HG02798 (cell line): Measurements from ENCODE around the gene GDF9.
"Not testable (repeated sequence)": the region's sequence is repeated elsewhere in the genome, so short reads cannot be mapped to it uniquely, and the experiment has no call there.

Experiments
- ATAC-seq: cut with Tn5 transposase; IDR thresholded peaks from one replicate; pipeline ENCODE4 v1.9.1; 2021; ENCODE audit warnings: mild to moderate bottlenecking; ENCODE audit not compliant: unreplicated experiment, poor library complexity

Gene GDF9

GRCh38 chr5:132873119-132873929 is 7.1 kb upstream of the GDF9 start, which contains the start of gene LEAP2:
Gene LEAP2, plus strand, starts transcription at chr5:132873668. Its CDS starts 27 bp downstream, at chr5:132873695.
- no peak for ATAC-seq

- ATAC-seq: no peak
Measured at GRCh38 chr5:132872788-132873118, 6.5 kb upstream of the GDF9 start.

GRCh38 chr5:132871459-132872284 is 5.4 kb upstream of the GDF9 start:
- no peak for ATAC-seq

GRCh38 chr5:132870801-132871200 is 4.5 kb upstream of the GDF9 start:
- no peak for ATAC-seq

GRCh38 chr5:132868754-132869153 is 2.5 kb upstream of the GDF9 start:
- ATAC-seq: no peak

GRCh38 chr5:132867046-132867451 is 780 bp upstream of the GDF9 start:
- ATAC-seq: no peak

- peak; percentile 16 for ATAC-seq
Measured at GRCh38 chr5:132865668-132866341, 464 bp downstream of the GDF9 start.

- no peak for ATAC-seq
Measured at GRCh38 chr5:132860742-132861141, 5.5 kb downstream of the GDF9 start.

GRCh38 chr5:132859889-132860437 is 6.3 kb downstream of the GDF9 start:
- no peak for ATAC-seq

- no peak for ATAC-seq
Measured at GRCh38 chr5:132856011-132856410, 10.3 kb downstream of the GDF9 start.

GRCh38 chr5:132854992-132855391 is 11.3 kb downstream of the GDF9 start:
- ATAC-seq: not testable (repeated sequence)

GRCh38 chr5:132854301-132854700 is 12.0 kb downstream of the GDF9 start:
- ATAC-seq: no peak

- ATAC-seq: no peak
Measured at GRCh38 chr5:132853790-132854189, 12.5 kb downstream of the GDF9 start.

GRCh38 chr5:132853323-132853722 is 12.9 kb downstream of the GDF9 start:
- ATAC-seq: no peak

GRCh38 chr5:132850066-132850465 is 16.2 kb downstream of the GDF9 start:
- no peak for ATAC-seq

GRCh38 chr5:132849347-132849746 is 16.9 kb downstream of the GDF9 start:
- no peak for ATAC-seq

- ATAC-seq: no peak
Measured at GRCh38 chr5:132848270-132848669, 18.0 kb downstream of the GDF9 start.

- ATAC-seq: no peak
Measured at GRCh38 chr5:132841305-132841704, 25.0 kb downstream of the GDF9 start.

- no peak for ATAC-seq
Measured at GRCh38 chr5:132840896-132841295, 25.4 kb downstream of the GDF9 start.

GRCh38 chr5:132840313-132840712 is 26.0 kb downstream of the GDF9 start:
- ATAC-seq: no peak
